GM12891 (cell line): ENCODE measurements around the gene INAVA.
A peak's percentile ranks its signal among the peaks of the same experiment; 100 is the strongest.

Source experiments
- DNase-seq: peaks from one replicate; pipeline ENCODE4 v3.0.0; 2011; ENCODE audit warnings: low spot score; ENCODE audit not compliant: insufficient read length
- FAIRE-seq: peaks from 2 replicates; lab custom pipeline; 2011; peaks lifted over from hg19 to GRCh38; lab: Jason Lieb, UNC
- PAX5 ChIP-seq: IDR thresholded peaks from 2 replicates; pipeline ENCODE4 v1.6.1; 2011; ENCODE audit warnings: low read length, moderate library complexity, mild to moderate bottlenecking; ENCODE audit not compliant: insufficient read depth, severe bottlenecking
- POLR2A ChIP-seq: IDR thresholded peaks from 2 replicates; pipeline ENCODE4 v1.6.1; 2011; ENCODE audit warnings: low read depth, low read length, control low read depth
- POLR2AphosphoS5 ChIP-seq: IDR thresholded peaks from 2 replicates; pipeline ENCODE4 v1.6.1; 2011; ENCODE audit warnings: low read depth, low read length, control low read depth
- POU2F2 ChIP-seq: IDR thresholded peaks from 2 replicates; pipeline ENCODE4 v1.6.1; 2011; ENCODE audit warnings: low read depth, mild to moderate bottlenecking, control low read depth, low read length, moderate library complexity
- SPI1 ChIP-seq: IDR thresholded peaks from 2 replicates; pipeline ENCODE4 v1.6.1; 2011; ENCODE audit warnings: low read depth, low read length, control low read depth
- TAF1 ChIP-seq: IDR thresholded peaks from 2 replicates; pipeline ENCODE4 v1.6.1; 2011; ENCODE audit warnings: low read depth, low read length, control low read depth

INAVA gene

GRCh38 chr1:200862713-200863415 lies 31.8 kb upstream of the INAVA start:
- FAIRE-seq, result peak; percentile 62
- no peak for DNase-seq
- TF ChIP-seq POU2F2, result no peak
- TF ChIP-seq PAX5, result no peak
- TF ChIP-seq TAF1, result no peak
- no peak for TF ChIP-seq POLR2AphosphoS5
- peak; percentile 74 for TF ChIP-seq SPI1

- FAIRE-seq, result no peak
- DNase-seq, result no peak
- TF ChIP-seq POLR2A (no peak), POLR2AphosphoS5 (no peak), PAX5 (no peak), SPI1 (no peak), POU2F2 (no peak)
Observed at GRCh38 chr1:200866116-200866515, 28.6 kb upstream of the INAVA start.

GRCh38 chr1:200866521-200866920 lies 28.2 kb upstream of the INAVA start:
- TF ChIP-seq SPI1 (no peak), TAF1 (no peak), POU2F2 (peak; percentile 75; the same call in 1 of the 2 replicates), PAX5 (no peak), POLR2AphosphoS5 (no peak), POLR2A (no peak)
- DNase-seq (peak; percentile 46), FAIRE-seq (peak; percentile 98)

GRCh38 chr1:200867018-200867811 lies 27.5 kb upstream of the INAVA start:
- TF ChIP-seq POLR2AphosphoS5 (no peak), POLR2A (no peak), PAX5 (no peak), TAF1 (no peak), POU2F2 (no peak), SPI1 (no peak)
- DNase-seq (no peak), FAIRE-seq (no peak)

GRCh38 chr1:200869376-200869752 lies 25.3 kb upstream of the INAVA start:
- TF ChIP-seq SPI1, result peak; percentile 35; the same call in 1 of the 2 replicates
- TF ChIP-seq POU2F2, result no peak
- no peak for TF ChIP-seq PAX5
- TF ChIP-seq POLR2AphosphoS5, result no peak
- TF ChIP-seq POLR2A, result no peak
- no peak for TF ChIP-seq TAF1
- FAIRE-seq, result no peak
- DNase-seq, result no peak

- DNase-seq (no peak), FAIRE-seq (peak; percentile 95)
- TF ChIP-seq POU2F2 (peak; percentile 47; the same call in 1 of the 2 replicates), SPI1 (peak; percentile 58), POLR2AphosphoS5 (no peak), POLR2A (peak; percentile 50), PAX5 (peak; percentile 5)
Observed at GRCh38 chr1:200869753-200870391, 24.8 kb upstream of the INAVA start.

- TF ChIP-seq PAX5 (no peak), POLR2A (no peak), POLR2AphosphoS5 (no peak), TAF1 (no peak), POU2F2 (no peak), SPI1 (no peak)
- FAIRE-seq (no peak), DNase-seq (no peak)
Observed at GRCh38 chr1:200872446-200873115, 22.1 kb upstream of the INAVA start, which contains the start of gene GPR25. TSS of gene GPR25 (plus strand) at chr1:200872981. CDS start at chr1:200873038, 57 bp downstream.

- FAIRE-seq, result no peak
- no peak for DNase-seq
- TF ChIP-seq SPI1, result no peak
- no peak for TF ChIP-seq PAX5
- no peak for TF ChIP-seq TAF1
- TF ChIP-seq POLR2AphosphoS5, result no peak
- no peak for TF ChIP-seq POLR2A
- TF ChIP-seq POU2F2, result no peak
Observed at GRCh38 chr1:200873116-200873670, 21.5 kb upstream of the INAVA start.
